HCT116 (cell line): Measurements from ENCODE around the gene NR2F2. TPM values are rescaled to one million over a fixed set of nuclear protein-coding genes. Genes with fewer than 3 reads are reported as not detected.

Experiments used
- ATAC-seq: fragments of 200-7000 bp; cut with Tn5 transposase; 2 replicates; pipeline ENCODE4 v1.9.1; 2020; ENCODE audit warnings: mild to moderate bottlenecking, moderate library complexity
- BruUV-seq: library from RNA; stranded (reverse); fragments of 400-500 nt; replicated peaks from 2 replicates; lab custom pipeline; 2021; lab: Mats Ljungman, UMichigan
- CTCF ChIA-PET: fragments of 300-600 bp; sonication (Branson Sonifier 250); formaldehyde crosslinking; loops from one replicate; lab custom pipeline; 2021; ENCODE audit warnings: antibody characterized with exemption; lab: Charles Lee
- POLR2A ChIA-PET: fragments of 300-600, 350-600 bp; sonication (Branson Sonifier 250); formaldehyde crosslinking; loops from one replicate; lab custom pipeline; 2021; ENCODE audit warnings: antibody characterized with exemption; lab: Charles Lee
- RAD21 ChIA-PET, 2 experiments: fragments of 300-600 bp; sonication (Branson Sonifier 250); formaldehyde crosslinking; loops; one replicate each; lab custom pipeline; 2023; ENCODE audit warnings: low total read pairs in 2 of 2; ENCODE audit not compliant: uncharacterized antibody in 2 of 2, unreplicated experiment in 2 of 2, low non-redundant PET in 1 of 2; lab: Charles Lee
- DNase-seq: peaks from one replicate; pipeline ENCODE4 v3.0.0-alpha.2; 2010; ENCODE audit warnings: low read depth, low spot score
- H2AFZ ChIP-seq: fragments of 200-600 bp; shearing (Covaris generic), sonication (generic); 2 replicates; pipeline ENCODE4 v1.6.1; 2017; ENCODE audit warnings: low read depth, mixed run types, mixed read lengths, antibody characterized with exemption, low read length; ENCODE audit not compliant: poor library complexity, severe bottlenecking
- H3K27ac ChIP-seq: 2 replicates; pipeline ENCODE4 v1.5.1; 2012; ENCODE audit warnings: low read depth, low read length
- H3K27me3 ChIP-seq: fragments of 200-600 bp; sonication (generic); 2 replicates; pipeline ENCODE4 v1.6.1; 2016; ENCODE audit warnings: mixed run types, low read length, mixed read lengths; ENCODE audit not compliant: insufficient read depth
- H3K36me3 ChIP-seq, 2 experiments: fragments of 200-500 bp in 1 of 2; fragments of 200-600 bp in 1 of 2; sonication (Bioruptor generic) in 1 of 2; sonication (generic) in 1 of 2; 2 replicates each; pipeline versions ENCODE4 v1.5.1 to v1.6.1; 2014 to 2016; ENCODE audit warnings: low read length in 2 of 2, inconsistent platforms in 1 of 2, mixed read lengths in 1 of 2, mixed run types in 1 of 2; ENCODE audit not compliant: insufficient read depth in 2 of 2, control insufficient read depth in 1 of 2
- H3K4me1 ChIP-seq, 2 experiments: fragments of 200-600 bp in 1 of 2; sonication (generic) in 1 of 2; 2 replicates each; pipeline versions ENCODE4 v1.5.1 to v1.6.1; 2012 to 2017; ENCODE audit warnings: low read length in 2 of 2, inconsistent platforms in 1 of 2, mild to moderate bottlenecking in 1 of 2, mixed read lengths in 1 of 2, mixed run types in 1 of 2, moderate library complexity in 1 of 2; ENCODE audit not compliant: insufficient read depth in 2 of 2, control insufficient read depth in 1 of 2
- H3K4me2 ChIP-seq: fragments of 200-600 bp; sonication (generic); 2 replicates; pipeline ENCODE4 v1.6.1; 2017; ENCODE audit warnings: mixed run types, low read length, mixed read lengths
- H3K4me3 ChIP-seq, 2 experiments: fragments of 200-600 bp in 1 of 2; sonication (generic) in 1 of 2; replicated peaks in 1 of 2; 2 replicates each; pipeline ENCODE4 v1.5.1; 2011 to 2016; ENCODE audit warnings: low read length in 2 of 2, control low read depth in 1 of 2, low read depth in 1 of 2, mild to moderate bottlenecking in 1 of 2, mixed read lengths in 1 of 2, mixed run types in 1 of 2
- H3K79me2 ChIP-seq: fragments of 200-600 bp; sonication (generic); 2 replicates; pipeline ENCODE4 v1.6.1; 2017; ENCODE audit warnings: mild to moderate bottlenecking, mixed run types, low read length, moderate library complexity, mixed read lengths; ENCODE audit not compliant: insufficient read depth
- H3K9ac ChIP-seq: fragments of 200-600 bp; sonication (generic); 2 replicates; pipeline ENCODE4 v1.6.1; 2016; ENCODE audit warnings: low read length, mixed read lengths
- H3K9me2 ChIP-seq: fragments of 200-600 bp; sonication (generic), shearing (Covaris generic); 2 replicates; pipeline ENCODE4 v1.6.1; 2017; ENCODE audit warnings: mixed run types, mild to moderate bottlenecking, moderate library complexity; ENCODE audit not compliant: insufficient read depth
- H3K9me3 ChIP-seq, 2 experiments: fragments of 200-500 bp in 1 of 2; fragments of 200-600 bp in 1 of 2; sonication (Bioruptor generic) in 1 of 2; sonication (generic) in 1 of 2; 2 replicates each; pipeline ENCODE4 v1.6.1; 2014 to 2017; ENCODE audit warnings: low read length in 2 of 2, mixed read lengths in 2 of 2, inconsistent platforms in 1 of 2, low read depth in 1 of 2, mild to moderate bottlenecking in 1 of 2, mixed run types in 1 of 2, moderate library complexity in 1 of 2; ENCODE audit not compliant: control insufficient read depth in 1 of 2, insufficient read depth in 1 of 2
- H4K20me1 ChIP-seq: fragments of 200-600 bp; sonication (generic), shearing (Covaris generic); 2 replicates; pipeline ENCODE4 v1.6.1; 2017; ENCODE audit warnings: mixed run types, mild to moderate bottlenecking, moderate library complexity; ENCODE audit not compliant: insufficient read depth
- CBX3 ChIP-seq: IDR thresholded peaks from 2 replicates; pipeline ENCODE4 v1.6.1; 2012; ENCODE audit warnings: low read depth
- CEBPB ChIP-seq: IDR thresholded peaks from 2 replicates; pipeline ENCODE4 v1.6.1; 2012; ENCODE audit warnings: low read depth
- EGR1 ChIP-seq: IDR thresholded peaks from 2 replicates; pipeline ENCODE4 v1.6.1; 2012; ENCODE audit warnings: low read depth
- ELF1 ChIP-seq: IDR thresholded peaks from 2 replicates; pipeline ENCODE4 v1.6.1; 2012; ENCODE audit warnings: low read depth, borderline replicate concordance
- EZH2phosphoT487 ChIP-seq: fragments of 200-600 bp; IDR thresholded peaks from 2 replicates; pipeline ENCODE4 v1.6.1; 2018; ENCODE audit warnings: antibody characterized with exemption, borderline replicate concordance
- POLR2A ChIP-seq: IDR thresholded peaks from 2 replicates; pipeline ENCODE4 v1.7.0; 2011; ENCODE audit warnings: borderline replicate concordance; ENCODE audit not compliant: insufficient read depth, insufficient read length; ENCODE audit errors: extremely low read depth
- POLR2AphosphoS5 ChIP-seq: IDR thresholded peaks from 2 replicates; pipeline ENCODE4 v1.6.1; 2011; ENCODE audit warnings: mild to moderate bottlenecking, low read depth, low read length, moderate library complexity
- RAD21 ChIP-seq: IDR thresholded peaks from 2 replicates; pipeline ENCODE4 v1.6.1; 2012; ENCODE audit warnings: low read depth, mild to moderate bottlenecking
- SIN3A ChIP-seq: IDR thresholded peaks from 2 replicates; pipeline ENCODE4 v1.6.1; 2012; ENCODE audit warnings: low read depth
- SP1 ChIP-seq: IDR thresholded peaks from 2 replicates; pipeline ENCODE4 v1.6.1; 2012; ENCODE audit warnings: low read depth
- SRF ChIP-seq: IDR thresholded peaks from 2 replicates; pipeline ENCODE4 v1.6.1; 2012; ENCODE audit warnings: low read depth
- TCF7L2 ChIP-seq: IDR thresholded peaks from 2 replicates; pipeline ENCODE4 v1.7.0; 2011; ENCODE audit warnings: borderline replicate concordance, inconsistent platforms; ENCODE audit not compliant: insufficient read depth, insufficient read length; ENCODE audit errors: extremely low read depth
- ZFX ChIP-seq: fragments of 450-650 bp; IDR thresholded peaks from 2 replicates; pipeline ENCODE4 v1.6.1; 2017
- ZNF274 ChIP-seq: fragments of 200-500 bp; sonication (Bioruptor generic); IDR thresholded peaks from 2 replicates; pipeline ENCODE4 v1.6.1; 2014; ENCODE audit warnings: mild to moderate bottlenecking, low read depth, low read length, inconsistent platforms
- intact Hi-C: fragments of 100-400 bp; cut with micrococcal nuclease; formaldehyde crosslinking; loops from 2 replicates; pipeline ENCODE4 v1.10.0; 2022
- total RNA-seq: library from RNA; stranded (reverse); gene quantifications from one replicate; pipeline ENCODE4 v1.2.1, GENCODE V29; 2021; ENCODE audit not compliant: unreplicated experiment
- TF ChIP-seq, protein P1 (sequence below), 3 experiments: fragments of 200-600 bp in 1 of 3; sonication (generic) in 1 of 3; IDR thresholded peaks in 2 of 3; conservative IDR thresholded peaks in 1 of 3; 2 replicates each; pipeline ENCODE4 v1.5.1; 2012 to 2017; ENCODE audit warnings: low read depth in 2 of 3, low read length in 2 of 3, antibody characterized with exemption in 1 of 3, borderline replicate concordance in 1 of 3, control low read depth in 1 of 3, mild to moderate bottlenecking in 1 of 3, mixed read lengths in 1 of 3, mixed run types in 1 of 3, moderate library complexity in 1 of 3; ENCODE audit not compliant: insufficient read depth in 1 of 3
- TF ChIP-seq, protein P2 (sequence below): IDR thresholded peaks from 2 replicates; pipeline ENCODE4 v1.6.1; 2011; ENCODE audit warnings: mild to moderate bottlenecking, low read length, moderate library complexity; ENCODE audit not compliant: insufficient replicate concordance; ENCODE audit errors: extremely low read depth
- TF ChIP-seq, protein P3 (sequence below): IDR thresholded peaks from 2 replicates; pipeline ENCODE4 v1.6.1; 2012
- TF ChIP-seq, protein P4 (sequence below): IDR thresholded peaks from 2 replicates; pipeline ENCODE4 v1.6.1; 2012
- TF ChIP-seq, protein P5 (sequence below): IDR thresholded peaks from 2 replicates; pipeline ENCODE4 v1.6.1; 2012; ENCODE audit warnings: low read depth

Gene NR2F2
- total RNA-seq, 1 experiment from 2014 or later = 61.4 TPM

DNA sequence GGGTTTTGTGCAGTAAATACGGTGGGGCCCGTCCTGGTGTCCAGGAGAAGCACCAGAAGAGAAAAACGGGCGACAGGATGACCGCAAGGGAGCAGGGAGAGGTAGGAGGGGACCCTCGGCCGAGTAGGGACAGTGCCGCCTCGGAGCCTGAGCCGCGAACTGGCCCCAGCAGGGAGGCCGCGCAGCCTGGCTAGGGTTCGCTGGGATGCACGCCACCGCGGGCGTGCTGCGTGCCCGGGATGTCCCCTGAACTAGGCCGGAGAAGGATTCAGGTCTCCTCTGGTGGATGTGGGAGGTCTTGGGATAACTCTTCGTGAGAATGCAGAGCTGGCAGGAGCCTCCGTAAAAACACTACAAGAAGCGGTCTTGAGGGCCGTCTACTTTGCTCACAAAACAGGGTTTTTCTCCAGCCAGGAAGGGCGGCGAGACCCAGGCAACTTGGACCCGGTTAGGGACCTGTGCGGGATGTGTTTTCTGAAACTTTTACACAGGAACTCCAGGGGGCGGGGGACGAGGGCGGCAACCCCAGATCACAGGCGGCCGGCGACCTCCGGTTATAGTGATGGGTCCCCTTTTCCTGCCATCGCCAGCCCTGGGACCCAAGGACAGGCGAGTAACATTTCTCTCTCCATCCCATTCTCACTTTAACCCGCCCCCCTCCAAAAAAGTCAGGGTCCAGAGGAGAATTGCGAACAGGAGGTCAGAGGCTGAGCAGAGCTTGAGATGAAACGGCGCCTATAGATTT, 35.5 kb downstream of the NR2F2 start:
- no peaks in the 10 kb centered on the region for H4K20me1 ChIP-seq
- ATAC-seq (no peak), DNase-seq (no peak)
- ChIA-PET RAD21 (no interaction called here), CTCF (no interaction called here), POLR2A (no interaction called here)
- H3K9me3 ChIP-seq = no peaks in the 10 kb centered on the region
- H3K4me1 ChIP-seq = no peaks in the 10 kb centered on the region
- intact Hi-C loops = no loop called here
- H3K27ac ChIP-seq = no peak overlapping the region
- no peaks in the 10 kb centered on the region for H3K9me2 ChIP-seq
- no peak overlapping the region for H3K4me3 ChIP-seq
- no peak overlapping the region for H3K4me2 ChIP-seq
- no peaks in the 10 kb centered on the region for H3K36me3 ChIP-seq
- H3K79me2 ChIP-seq = no peaks in the 10 kb centered on the region
- BruUV-seq = no TSS peak
- no peak for TF ChIP-seq SIN3A
- no peak for TF ChIP-seq EGR1
- no peak for TF ChIP-seq ZFX
- TF ChIP-seq, protein P1, sequence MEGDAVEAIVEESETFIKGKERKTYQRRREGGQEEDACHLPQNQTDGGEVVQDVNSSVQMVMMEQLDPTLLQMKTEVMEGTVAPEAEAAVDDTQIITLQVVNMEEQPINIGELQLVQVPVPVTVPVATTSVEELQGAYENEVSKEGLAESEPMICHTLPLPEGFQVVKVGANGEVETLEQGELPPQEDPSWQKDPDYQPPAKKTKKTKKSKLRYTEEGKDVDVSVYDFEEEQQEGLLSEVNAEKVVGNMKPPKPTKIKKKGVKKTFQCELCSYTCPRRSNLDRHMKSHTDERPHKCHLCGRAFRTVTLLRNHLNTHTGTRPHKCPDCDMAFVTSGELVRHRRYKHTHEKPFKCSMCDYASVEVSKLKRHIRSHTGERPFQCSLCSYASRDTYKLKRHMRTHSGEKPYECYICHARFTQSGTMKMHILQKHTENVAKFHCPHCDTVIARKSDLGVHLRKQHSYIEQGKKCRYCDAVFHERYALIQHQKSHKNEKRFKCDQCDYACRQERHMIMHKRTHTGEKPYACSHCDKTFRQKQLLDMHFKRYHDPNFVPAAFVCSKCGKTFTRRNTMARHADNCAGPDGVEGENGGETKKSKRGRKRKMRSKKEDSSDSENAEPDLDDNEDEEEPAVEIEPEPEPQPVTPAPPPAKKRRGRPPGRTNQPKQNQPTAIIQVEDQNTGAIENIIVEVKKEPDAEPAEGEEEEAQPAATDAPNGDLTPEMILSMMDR (IDR thresholded peaks at IDR 0.05 in 2 of 3, conservative IDR thresholded peaks at IDR 0.05 in 1 of 3; ENCODE audit: borderline replicate concordance in 1 of 3, insufficient read depth in 1 of 3, low read depth in 2 of 3, low read length in 2 of 3) = no peak
- TF ChIP-seq CEBPB = no peak
- TF ChIP-seq, protein P2, sequence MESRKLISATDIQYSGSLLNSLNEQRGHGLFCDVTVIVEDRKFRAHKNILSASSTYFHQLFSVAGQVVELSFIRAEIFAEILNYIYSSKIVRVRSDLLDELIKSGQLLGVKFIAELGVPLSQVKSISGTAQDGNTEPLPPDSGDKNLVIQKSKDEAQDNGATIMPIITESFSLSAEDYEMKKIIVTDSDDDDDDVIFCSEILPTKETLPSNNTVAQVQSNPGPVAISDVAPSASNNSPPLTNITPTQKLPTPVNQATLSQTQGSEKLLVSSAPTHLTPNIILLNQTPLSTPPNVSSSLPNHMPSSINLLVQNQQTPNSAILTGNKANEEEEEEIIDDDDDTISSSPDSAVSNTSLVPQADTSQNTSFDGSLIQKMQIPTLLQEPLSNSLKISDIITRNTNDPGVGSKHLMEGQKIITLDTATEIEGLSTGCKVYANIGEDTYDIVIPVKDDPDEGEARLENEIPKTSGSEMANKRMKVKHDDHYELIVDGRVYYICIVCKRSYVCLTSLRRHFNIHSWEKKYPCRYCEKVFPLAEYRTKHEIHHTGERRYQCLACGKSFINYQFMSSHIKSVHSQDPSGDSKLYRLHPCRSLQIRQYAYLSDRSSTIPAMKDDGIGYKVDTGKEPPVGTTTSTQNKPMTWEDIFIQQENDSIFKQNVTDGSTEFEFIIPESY = no peak
- TF ChIP-seq EZH2phosphoT487 = no peak
- no peak for TF ChIP-seq CBX3
- TF ChIP-seq, protein P3, sequence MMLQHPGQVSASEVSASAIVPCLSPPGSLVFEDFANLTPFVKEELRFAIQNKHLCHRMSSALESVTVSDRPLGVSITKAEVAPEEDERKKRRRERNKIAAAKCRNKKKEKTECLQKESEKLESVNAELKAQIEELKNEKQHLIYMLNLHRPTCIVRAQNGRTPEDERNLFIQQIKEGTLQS = no peak
- no peak for TF ChIP-seq ELF1
- no peak for TF ChIP-seq POLR2A
- TF ChIP-seq, protein P4, sequence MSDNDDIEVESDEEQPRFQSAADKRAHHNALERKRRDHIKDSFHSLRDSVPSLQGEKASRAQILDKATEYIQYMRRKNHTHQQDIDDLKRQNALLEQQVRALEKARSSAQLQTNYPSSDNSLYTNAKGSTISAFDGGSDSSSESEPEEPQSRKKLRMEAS = no peak
- TF ChIP-seq SP1 = no peak
- TF ChIP-seq, protein P5, sequence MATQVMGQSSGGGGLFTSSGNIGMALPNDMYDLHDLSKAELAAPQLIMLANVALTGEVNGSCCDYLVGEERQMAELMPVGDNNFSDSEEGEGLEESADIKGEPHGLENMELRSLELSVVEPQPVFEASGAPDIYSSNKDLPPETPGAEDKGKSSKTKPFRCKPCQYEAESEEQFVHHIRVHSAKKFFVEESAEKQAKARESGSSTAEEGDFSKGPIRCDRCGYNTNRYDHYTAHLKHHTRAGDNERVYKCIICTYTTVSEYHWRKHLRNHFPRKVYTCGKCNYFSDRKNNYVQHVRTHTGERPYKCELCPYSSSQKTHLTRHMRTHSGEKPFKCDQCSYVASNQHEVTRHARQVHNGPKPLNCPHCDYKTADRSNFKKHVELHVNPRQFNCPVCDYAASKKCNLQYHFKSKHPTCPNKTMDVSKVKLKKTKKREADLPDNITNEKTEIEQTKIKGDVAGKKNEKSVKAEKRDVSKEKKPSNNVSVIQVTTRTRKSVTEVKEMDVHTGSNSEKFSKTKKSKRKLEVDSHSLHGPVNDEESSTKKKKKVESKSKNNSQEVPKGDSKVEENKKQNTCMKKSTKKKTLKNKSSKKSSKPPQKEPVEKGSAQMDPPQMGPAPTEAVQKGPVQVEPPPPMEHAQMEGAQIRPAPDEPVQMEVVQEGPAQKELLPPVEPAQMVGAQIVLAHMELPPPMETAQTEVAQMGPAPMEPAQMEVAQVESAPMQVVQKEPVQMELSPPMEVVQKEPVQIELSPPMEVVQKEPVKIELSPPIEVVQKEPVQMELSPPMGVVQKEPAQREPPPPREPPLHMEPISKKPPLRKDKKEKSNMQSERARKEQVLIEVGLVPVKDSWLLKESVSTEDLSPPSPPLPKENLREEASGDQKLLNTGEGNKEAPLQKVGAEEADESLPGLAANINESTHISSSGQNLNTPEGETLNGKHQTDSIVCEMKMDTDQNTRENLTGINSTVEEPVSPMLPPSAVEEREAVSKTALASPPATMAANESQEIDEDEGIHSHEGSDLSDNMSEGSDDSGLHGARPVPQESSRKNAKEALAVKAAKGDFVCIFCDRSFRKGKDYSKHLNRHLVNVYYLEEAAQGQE = no peak
- no peak for TF ChIP-seq POLR2AphosphoS5
- TF ChIP-seq SRF = no peak
- no peak for TF ChIP-seq TCF7L2
- no peak for TF ChIP-seq ZNF274
- TF ChIP-seq RAD21 = no peak
- no peak overlapping the region for H3K9ac ChIP-seq
- no peak overlapping the region for H2AFZ ChIP-seq
- no peaks in the 10 kb centered on the region for H3K27me3 ChIP-seq
